Osteoblast (primary cell): ENCODE results near the gene UBE2F. TPM values are rescaled to one million over a fixed set of nuclear protein-coding genes. Genes with fewer than 3 reads are reported as not detected.

ENCODE experiments used
- DNase-seq: peaks from one replicate; pipeline ENCODE4 v3.0.0; 2011; ENCODE audit warnings: low spot score, mixed read lengths; ENCODE audit not compliant: insufficient read length; ENCODE audit errors: missing footprints
- H2AFZ ChIP-seq: 2 replicates; pipeline ENCODE4 v1.6.0; 2011; ENCODE audit warnings: mild to moderate bottlenecking, low read length
- H3K27ac ChIP-seq: 2 replicates; pipeline ENCODE4 v1.5.1; 2011; ENCODE audit warnings: mild to moderate bottlenecking, low read depth, low read length, moderate library complexity
- H3K27me3 ChIP-seq: 2 replicates; pipeline ENCODE4 v1.6.0; 2012; ENCODE audit warnings: mild to moderate bottlenecking, control low read depth, inconsistent platforms, low read length, moderate library complexity; ENCODE audit not compliant: insufficient read depth
- H3K36me3 ChIP-seq: 2 replicates; pipeline ENCODE4 v1.5.1; 2011; ENCODE audit warnings: mild to moderate bottlenecking, low read length, control low read depth, moderate library complexity; ENCODE audit not compliant: insufficient read depth
- H3K4me1 ChIP-seq: 2 replicates; pipeline ENCODE4 v1.5.1; 2011; ENCODE audit warnings: mild to moderate bottlenecking, low read length, control low read depth, moderate library complexity; ENCODE audit not compliant: insufficient read depth
- H3K4me2 ChIP-seq: 2 replicates; pipeline ENCODE4 v1.6.0; 2011; ENCODE audit warnings: mild to moderate bottlenecking, low read length; ENCODE audit not compliant: insufficient read depth
- H3K4me3 ChIP-seq: fragments of 200-600 bp; sonication (generic); 3 replicates; pipeline ENCODE4 v1.5.1; 2012; ENCODE audit warnings: mild to moderate bottlenecking, low read length, inconsistent platforms; ENCODE audit not compliant: insufficient read depth
- H3K79me2 ChIP-seq: 2 replicates; pipeline ENCODE4 v1.6.0; 2012; ENCODE audit warnings: mild to moderate bottlenecking, low read length, control low read depth, inconsistent platforms; ENCODE audit not compliant: insufficient read depth
- H3K9me3 ChIP-seq: 2 replicates; pipeline ENCODE4 v1.5.1; 2011; ENCODE audit warnings: low read depth, low read length, control low read depth
- H4K20me1 ChIP-seq: 2 replicates; pipeline ENCODE4 v1.6.0; 2012; ENCODE audit warnings: mild to moderate bottlenecking, low read length, control low read depth; ENCODE audit not compliant: insufficient read depth
- CTCF ChIP-seq: IDR thresholded peaks from 2 replicates; pipeline ENCODE4 v1.5.1; 2011; ENCODE audit warnings: mild to moderate bottlenecking, low read depth, low read length, moderate library complexity; ENCODE audit errors: extremely low read depth
- total RNA-seq: library from RNA; depleted of rRNA; stranded (reverse); fragments of >200 nt; gene quantifications from 2 replicates; pipeline ENCODE4 v1.2.3, GENCODE V29; 2012

The UBE2F gene
- total RNA-seq, 1 donor = 39.8 TPM

DNA sequence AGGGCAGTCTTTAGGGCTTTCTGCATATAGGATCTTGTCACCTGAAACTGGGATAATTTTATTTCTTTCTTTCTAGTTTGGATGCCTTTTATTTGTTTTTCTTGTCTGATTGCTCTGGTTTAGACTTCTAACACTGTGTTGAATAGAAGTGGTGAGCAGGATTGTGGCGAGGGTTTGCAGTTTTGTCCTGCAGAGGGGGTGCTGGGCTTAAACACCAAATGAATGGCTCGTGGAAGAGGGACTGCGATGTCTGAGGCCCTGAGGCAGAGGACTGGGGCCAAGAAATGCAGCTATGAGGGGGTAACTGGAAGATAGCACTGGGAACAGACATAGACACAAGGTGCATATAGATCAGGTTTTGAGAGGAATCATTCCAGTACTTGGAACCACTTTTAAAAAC is 20.5 kb downstream of the UBE2F start:
- H3K27ac ChIP-seq = no peak overlapping the region
- H3K9me3 ChIP-seq = no peaks in the 10 kb centered on the region
- H4K20me1 ChIP-seq = peaks cover 26% of the 10 kb centered on the region
- DNase-seq = no peak
- no peak overlapping the region for H2AFZ ChIP-seq
- no peak for TF ChIP-seq CTCF
- H3K79me2 ChIP-seq = peaks cover 47% of the 10 kb centered on the region
- H3K4me2 ChIP-seq = no peak overlapping the region
- no peak overlapping the region for H3K4me3 ChIP-seq
- H3K36me3 ChIP-seq = peaks cover 10% of the 10 kb centered on the region
- no peaks in the 10 kb centered on the region for H3K27me3 ChIP-seq
- no peaks in the 10 kb centered on the region for H3K4me1 ChIP-seq

DNA sequence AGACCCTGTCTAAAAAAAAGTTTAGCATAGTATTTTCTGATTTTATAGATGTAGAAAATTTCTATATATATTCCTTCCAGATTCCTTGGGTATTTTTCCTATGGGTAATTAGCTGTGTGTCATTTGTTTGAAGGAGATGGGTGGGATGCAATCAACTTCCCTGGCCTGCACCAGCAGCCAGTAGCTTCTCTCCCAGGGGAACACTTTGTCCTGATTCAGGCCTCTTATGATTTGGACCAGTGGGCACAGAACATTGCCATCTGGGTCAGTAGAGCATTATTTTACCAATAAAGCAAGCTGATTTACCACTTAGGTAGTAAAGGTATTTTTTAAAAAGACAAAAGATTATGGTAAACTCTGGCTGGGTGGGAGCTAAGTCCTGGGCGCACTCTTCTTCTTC is 26.9 kb downstream of the UBE2F start:
- H3K36me3 ChIP-seq = peaks cover 14% of the 10 kb centered on the region
- no peaks in the 10 kb centered on the region for H3K9me3 ChIP-seq
- peaks cover 8% of the 10 kb centered on the region for H4K20me1 ChIP-seq
- H3K4me2 ChIP-seq = no peak overlapping the region
- H3K4me1 ChIP-seq = peaks cover 9% of the 10 kb centered on the region
- H3K4me3 ChIP-seq = no peak overlapping the region
- H3K27ac ChIP-seq = no peak overlapping the region
- DNase-seq = no peak
- no peaks in the 10 kb centered on the region for H3K27me3 ChIP-seq
- H2AFZ ChIP-seq = no peak overlapping the region
- no peak for TF ChIP-seq CTCF
- peaks cover 5% of the 10 kb centered on the region for H3K79me2 ChIP-seq

- no peak for TF ChIP-seq CTCF
- no peak for DNase-seq
- H2AFZ ChIP-seq = no peak overlapping the region
Measured at GRCh38 chr2:237995036-237995435, 28.2 kb downstream of the UBE2F start.

DNA sequence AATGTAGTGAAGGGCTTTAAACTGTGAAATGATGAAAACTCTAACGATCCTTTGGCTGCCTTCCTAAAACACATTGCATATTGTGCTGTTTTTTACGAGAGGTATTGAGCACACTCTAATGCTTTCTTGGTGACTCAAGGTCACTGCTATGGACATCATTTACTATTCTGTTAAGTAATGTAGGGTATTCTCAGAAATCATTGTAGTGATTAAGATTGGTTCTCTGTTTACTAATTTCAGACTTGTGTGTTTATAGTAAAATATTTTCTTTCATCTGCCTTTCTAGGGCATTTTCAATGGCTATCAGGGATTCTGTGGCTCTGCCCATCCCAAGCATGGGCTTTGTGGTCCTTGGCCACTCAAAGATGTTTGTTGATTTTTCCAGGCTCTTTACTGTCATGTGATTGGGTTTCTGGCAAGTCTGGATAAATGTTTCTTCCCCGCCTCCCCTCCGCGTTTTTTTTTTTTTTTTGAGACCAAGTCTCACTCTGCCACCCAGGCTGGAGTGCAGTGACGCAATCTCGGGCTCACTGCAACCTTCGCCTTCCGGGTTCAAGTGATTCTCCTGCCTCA is 29.3 kb downstream of the UBE2F start:
- no peak overlapping the region for H3K4me3 ChIP-seq
- peaks cover 10% of the 10 kb centered on the region for H3K4me1 ChIP-seq
- TF ChIP-seq CTCF = no peak
- H3K27me3 ChIP-seq = no peaks in the 10 kb centered on the region
- peak overlapping the region; percentile 1 for H2AFZ ChIP-seq
- peak overlapping the region; percentile 58 for H3K27ac ChIP-seq
- H3K79me2 ChIP-seq = peaks cover 8% of the 10 kb centered on the region
- DNase-seq = no peak
- H3K9me3 ChIP-seq = no peaks in the 10 kb centered on the region
- peaks cover 8% of the 10 kb centered on the region for H4K20me1 ChIP-seq
- H3K4me2 ChIP-seq = peak overlapping the region; percentile 26
- H3K36me3 ChIP-seq = peaks cover 10% of the 10 kb centered on the region

More at GRCh38 chr2:237995036-237995435, 28.2 kb downstream of the UBE2F start:
- peaks cover 8% of the 10 kb centered on the region for H4K20me1 ChIP-seq
- H3K4me1 ChIP-seq = peaks cover 10% of the 10 kb centered on the region
- no peaks in the 10 kb centered on the region for H3K27me3 ChIP-seq
- H3K9me3 ChIP-seq = no peaks in the 10 kb centered on the region
- no peak overlapping the region for H3K4me2 ChIP-seq
- peak overlapping the region; percentile 16 for H3K27ac ChIP-seq
- no peak overlapping the region for H3K4me3 ChIP-seq
- peaks cover 10% of the 10 kb centered on the region for H3K36me3 ChIP-seq
- peaks cover 8% of the 10 kb centered on the region for H3K79me2 ChIP-seq
